NCI-H2196 treated with DMSO at 0.1 percent for 48 hours (cell line): Measurements from ENCODE around the gene PIK3R5.
"Not testable (repeated sequence)": the region's sequence is repeated elsewhere in the genome, so short reads cannot be mapped to it uniquely, and the experiment has no call there.

Experiments
- DNase-seq: peaks from one replicate; lab custom pipeline; 2025; ENCODE audit not compliant: unreplicated experiment; lab: John Stamatoyannopoulos, UW

Gene PIK3R5

GRCh38 chr17:8985054-8985701 is 19.7 kb upstream of the PIK3R5 start:
- no peak for DNase-seq

GRCh38 chr17:8984225-8984624 is 18.7 kb upstream of the PIK3R5 start:
- DNase-seq: not testable (repeated sequence)

- no peak for DNase-seq
Observed at GRCh38 chr17:8981443-8981842, 15.9 kb upstream of the PIK3R5 start.

- no peak for DNase-seq
Observed at GRCh38 chr17:8979715-8980114, 14.2 kb upstream of the PIK3R5 start.

- no peak for DNase-seq
Observed at GRCh38 chr17:8976638-8977037, 11.1 kb upstream of the PIK3R5 start.

GRCh38 chr17:8975091-8975725 is 9.7 kb upstream of the PIK3R5 start:
- no peak for DNase-seq

GRCh38 chr17:8969901-8970300 is 4.4 kb upstream of the PIK3R5 start:
- DNase-seq: no peak

- no peak for DNase-seq
Observed at GRCh38 chr17:8968503-8968902, 3.0 kb upstream of the PIK3R5 start.

- no peak for DNase-seq
Observed at GRCh38 chr17:8967861-8968260, 2.4 kb upstream of the PIK3R5 start.

- no peak for DNase-seq
Observed at GRCh38 chr17:8966926-8967325, 1.4 kb upstream of the PIK3R5 start.

GRCh38 chr17:8964801-8965393 is 610 bp downstream of the PIK3R5 start:
- DNase-seq: no peak

GRCh38 chr17:8963647-8964258 is 1.8 kb downstream of the PIK3R5 start:
- no peak for DNase-seq

- DNase-seq: no peak
Observed at GRCh38 chr17:8963014-8963413, 2.5 kb downstream of the PIK3R5 start.

- DNase-seq: no peak
Observed at GRCh38 chr17:8961829-8962228, 3.7 kb downstream of the PIK3R5 start.

GRCh38 chr17:8960325-8961140 is 5.0 kb downstream of the PIK3R5 start:
- DNase-seq: no peak

- DNase-seq: no peak
Observed at GRCh38 chr17:8959312-8959918, 6.1 kb downstream of the PIK3R5 start.

- no peak for DNase-seq
Observed at GRCh38 chr17:8957721-8958120, 7.8 kb downstream of the PIK3R5 start.

GRCh38 chr17:8956465-8956902 is 9.0 kb downstream of the PIK3R5 start:
- DNase-seq: no peak

- no peak for DNase-seq
Observed at GRCh38 chr17:8955021-8955959, 10.2 kb downstream of the PIK3R5 start.

- DNase-seq: no peak
Observed at GRCh38 chr17:8954339-8954738, 11.2 kb downstream of the PIK3R5 start.
